Suprapubic skin (tissue), 3 donors: ENCODE measurements around the gene PIKFYVE.

ENCODE experiments used
- CTCF ChIP-seq, 2 donors: fragments of 200-600 bp in 1 of 2; fragments of 450-650 bp in 1 of 2; sonication (generic) in 1 of 2; IDR thresholded peaks; one replicate each; pipeline ENCODE4 v1.5.1; 2016 to 2019; ENCODE audit warnings: antibody characterized with exemption in 2 of 2, mild to moderate bottlenecking in 1 of 2, moderate library complexity in 1 of 2
- POLR2A ChIP-seq, 2 donors: fragments of 450-650 bp; IDR thresholded peaks; one replicate each; pipeline ENCODE4 v1.6.1; 2017; ENCODE audit warnings: antibody characterized with exemption in 2 of 2, mild to moderate bottlenecking in 2 of 2, moderate library complexity in 2 of 2

- TF ChIP-seq CTCF (IDR thresholded peaks at IDR 0.05): no peak
- no peak for TF ChIP-seq POLR2A (IDR thresholded peaks at IDR 0.05)
These were observed 88.9 kb downstream of the PIKFYVE start for GRCh38 chr2:208354964-208355381.
